Prostate gland (tissue), 2 donors: ENCODE results near the gene WDFY3.

Source experiments
- POLR2A ChIP-seq: fragments of 450-650 bp; IDR thresholded peaks from one replicate; pipeline ENCODE4 v1.6.1; 2016; ENCODE audit warnings: antibody characterized with exemption, mild to moderate bottlenecking
- POLR2AphosphoS5 ChIP-seq: sonication (generic); formaldehyde crosslinking; IDR thresholded peaks from one replicate; pipeline ENCODE4 v1.6.1; 2017; ENCODE audit warnings: antibody characterized with exemption
- TF ChIP-seq, protein P1 (sequence below), 4 experiments: fragments of 200-600 bp in 2 of 4; fragments of 450-650 bp in 2 of 4; sonication (generic) in 2 of 4; IDR thresholded peaks; 1 replicate in 3 of 4; 2 replicates in 1 of 4; pipeline ENCODE4 v1.5.1; 2016 to 2019; ENCODE audit warnings: antibody characterized with exemption in 4 of 4, mild to moderate bottlenecking in 2 of 4, moderate library complexity in 2 of 4

DNA sequence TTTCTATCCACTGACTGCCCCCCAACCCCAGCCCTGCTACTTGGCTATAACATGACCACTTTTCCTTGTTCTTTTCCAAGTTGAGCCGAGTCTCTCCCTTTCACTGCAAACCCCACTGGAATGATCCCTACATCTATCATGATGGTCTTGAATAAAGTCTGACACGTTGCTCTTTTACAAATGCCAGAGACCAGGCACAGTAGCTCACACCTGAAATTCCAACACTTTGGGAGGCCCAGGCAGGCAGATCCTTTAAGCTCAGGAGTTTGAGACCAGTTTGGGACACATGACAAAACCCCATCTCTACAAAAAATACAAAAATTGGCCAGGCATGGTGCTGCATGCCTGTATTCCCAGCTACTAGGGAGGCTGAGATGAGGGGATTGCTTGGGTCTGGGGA lies 100.9 kb downstream of the WDFY3 start:
- TF ChIP-seq POLR2A (no peak), POLR2AphosphoS5 (no peak)
- TF ChIP-seq, protein P1, sequence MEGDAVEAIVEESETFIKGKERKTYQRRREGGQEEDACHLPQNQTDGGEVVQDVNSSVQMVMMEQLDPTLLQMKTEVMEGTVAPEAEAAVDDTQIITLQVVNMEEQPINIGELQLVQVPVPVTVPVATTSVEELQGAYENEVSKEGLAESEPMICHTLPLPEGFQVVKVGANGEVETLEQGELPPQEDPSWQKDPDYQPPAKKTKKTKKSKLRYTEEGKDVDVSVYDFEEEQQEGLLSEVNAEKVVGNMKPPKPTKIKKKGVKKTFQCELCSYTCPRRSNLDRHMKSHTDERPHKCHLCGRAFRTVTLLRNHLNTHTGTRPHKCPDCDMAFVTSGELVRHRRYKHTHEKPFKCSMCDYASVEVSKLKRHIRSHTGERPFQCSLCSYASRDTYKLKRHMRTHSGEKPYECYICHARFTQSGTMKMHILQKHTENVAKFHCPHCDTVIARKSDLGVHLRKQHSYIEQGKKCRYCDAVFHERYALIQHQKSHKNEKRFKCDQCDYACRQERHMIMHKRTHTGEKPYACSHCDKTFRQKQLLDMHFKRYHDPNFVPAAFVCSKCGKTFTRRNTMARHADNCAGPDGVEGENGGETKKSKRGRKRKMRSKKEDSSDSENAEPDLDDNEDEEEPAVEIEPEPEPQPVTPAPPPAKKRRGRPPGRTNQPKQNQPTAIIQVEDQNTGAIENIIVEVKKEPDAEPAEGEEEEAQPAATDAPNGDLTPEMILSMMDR (IDR thresholded peaks at IDR 0.05): no peak
